Measurements from ENCODE around the gene MISP3. TPM values are rescaled to one million over a fixed set of nuclear protein-coding genes. Genes with fewer than 3 reads are reported as not detected.

MISP3 gene
- total RNA-seq, 4 donors from 2014 or later = 1.6 to 3.0 (median 2.8) TPM; not detected in 1

DNA sequence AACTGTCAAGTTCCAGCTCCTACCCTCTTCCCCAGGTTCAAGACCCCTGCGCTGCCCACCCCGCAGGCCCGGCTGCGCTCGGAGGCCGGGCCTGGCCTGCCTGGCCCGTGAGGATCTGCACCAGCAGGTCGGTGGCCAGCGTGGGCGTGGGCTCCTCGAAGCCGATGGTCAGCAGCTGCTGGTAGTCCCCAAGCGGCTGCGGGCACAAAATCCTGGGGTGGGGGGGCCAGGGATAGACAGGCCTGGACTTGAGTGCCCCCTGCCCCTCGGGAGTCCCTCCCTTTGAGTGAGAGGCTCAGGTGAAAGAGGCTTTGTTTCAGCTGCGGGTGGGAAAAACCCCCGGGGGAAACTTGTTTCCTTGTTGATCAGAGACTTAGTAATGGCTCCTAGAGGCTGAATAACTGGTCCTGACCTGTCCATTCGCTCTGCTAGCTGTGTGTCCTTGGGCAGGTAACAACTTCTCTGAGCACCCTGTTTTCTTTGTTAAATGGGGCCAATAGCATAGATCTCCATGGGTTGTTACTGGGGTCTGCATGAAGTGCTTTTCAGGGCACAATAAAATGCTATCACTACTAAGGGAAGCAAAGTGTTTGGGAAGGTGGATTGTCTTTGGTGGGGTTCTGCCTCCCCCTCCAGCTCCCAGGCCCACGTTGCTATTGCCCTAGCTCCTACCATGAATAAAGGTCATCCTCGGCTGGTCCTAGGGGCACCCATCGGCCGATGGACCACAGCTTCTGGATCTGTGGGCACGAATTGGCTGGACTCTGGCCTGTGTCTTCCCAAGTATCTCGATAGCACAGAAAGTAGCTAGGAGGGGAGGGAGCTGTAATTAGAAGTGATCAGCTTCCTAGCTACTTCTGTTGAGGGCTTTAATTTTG lies 9.4 kb downstream of the MISP3 start:
- TF ChIP-seq, protein P1, sequence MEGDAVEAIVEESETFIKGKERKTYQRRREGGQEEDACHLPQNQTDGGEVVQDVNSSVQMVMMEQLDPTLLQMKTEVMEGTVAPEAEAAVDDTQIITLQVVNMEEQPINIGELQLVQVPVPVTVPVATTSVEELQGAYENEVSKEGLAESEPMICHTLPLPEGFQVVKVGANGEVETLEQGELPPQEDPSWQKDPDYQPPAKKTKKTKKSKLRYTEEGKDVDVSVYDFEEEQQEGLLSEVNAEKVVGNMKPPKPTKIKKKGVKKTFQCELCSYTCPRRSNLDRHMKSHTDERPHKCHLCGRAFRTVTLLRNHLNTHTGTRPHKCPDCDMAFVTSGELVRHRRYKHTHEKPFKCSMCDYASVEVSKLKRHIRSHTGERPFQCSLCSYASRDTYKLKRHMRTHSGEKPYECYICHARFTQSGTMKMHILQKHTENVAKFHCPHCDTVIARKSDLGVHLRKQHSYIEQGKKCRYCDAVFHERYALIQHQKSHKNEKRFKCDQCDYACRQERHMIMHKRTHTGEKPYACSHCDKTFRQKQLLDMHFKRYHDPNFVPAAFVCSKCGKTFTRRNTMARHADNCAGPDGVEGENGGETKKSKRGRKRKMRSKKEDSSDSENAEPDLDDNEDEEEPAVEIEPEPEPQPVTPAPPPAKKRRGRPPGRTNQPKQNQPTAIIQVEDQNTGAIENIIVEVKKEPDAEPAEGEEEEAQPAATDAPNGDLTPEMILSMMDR (IDR thresholded peaks at IDR 0.05) = no peak
- DNase-seq (ENCODE audit: low spot score) (no peak), ATAC-seq (ENCODE audit: low FRiP score) (peak; percentile 40)

DNA sequence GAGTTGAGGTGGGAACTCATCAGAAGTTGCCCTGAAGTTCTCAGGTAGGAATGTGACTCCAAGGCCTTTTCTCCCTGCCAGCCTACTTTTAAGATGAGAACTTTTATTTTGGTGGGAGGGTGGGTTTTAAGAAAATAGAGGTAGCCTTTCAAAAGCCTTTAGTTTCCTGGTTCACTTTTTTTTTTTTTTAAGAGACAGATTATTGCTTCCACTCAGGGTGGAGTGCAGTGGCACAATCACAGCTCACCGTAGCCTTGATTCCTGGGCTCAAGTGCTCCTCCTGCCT lies 10.0 kb downstream of the MISP3 start:
- ATAC-seq (ENCODE audit: low FRiP score) (no peak), DNase-seq (ENCODE audit: low spot score) (no peak)
- TF ChIP-seq, protein P1 (IDR thresholded peaks at IDR 0.05) = no peak

DNA sequence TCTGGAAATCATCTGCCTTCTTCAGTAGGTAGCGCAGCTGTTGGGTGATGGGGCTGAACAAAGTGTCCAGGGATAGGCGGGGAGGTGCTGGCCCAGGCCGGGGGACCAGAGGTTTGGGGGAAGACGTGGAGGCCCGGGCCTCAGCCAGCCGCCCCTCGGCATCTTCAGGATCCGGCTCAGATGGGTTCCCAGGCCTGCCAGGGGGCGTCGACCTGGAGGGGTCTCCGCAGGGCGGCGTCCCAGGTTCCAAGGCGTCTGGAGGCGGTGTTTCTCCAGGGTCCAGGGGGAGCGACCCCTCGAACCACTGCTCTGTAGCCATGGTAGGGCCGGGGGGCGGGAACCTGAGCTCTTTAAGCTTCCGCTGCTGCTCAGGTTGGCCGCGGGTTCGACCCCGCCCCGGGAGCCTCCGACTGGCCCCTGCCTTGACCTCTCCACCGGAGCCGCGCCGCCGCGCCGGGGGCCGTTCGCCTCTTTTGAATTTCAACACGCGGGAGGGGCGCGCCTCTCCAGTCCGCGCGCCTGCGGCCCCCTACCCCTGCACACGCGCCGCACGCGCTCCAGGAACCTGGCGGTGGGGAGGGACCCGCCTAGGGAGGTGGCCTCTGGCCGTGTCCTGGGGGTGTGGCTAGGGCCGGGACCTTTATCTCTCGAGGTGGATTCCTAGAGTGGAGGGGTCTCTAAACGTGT lies 12.9 kb downstream of the MISP3 start, which contains the start of gene C19orf67:
Gene C19orf67, minus strand, starts transcription at position 475 of the 687 bp plus-strand sequence. Its CDS starts 156 bp downstream, at position 319.
- no peak for ATAC-seq (ENCODE audit: low FRiP score)
- TF ChIP-seq, protein P1 (IDR thresholded peaks at IDR 0.05) = no peak

DNA sequence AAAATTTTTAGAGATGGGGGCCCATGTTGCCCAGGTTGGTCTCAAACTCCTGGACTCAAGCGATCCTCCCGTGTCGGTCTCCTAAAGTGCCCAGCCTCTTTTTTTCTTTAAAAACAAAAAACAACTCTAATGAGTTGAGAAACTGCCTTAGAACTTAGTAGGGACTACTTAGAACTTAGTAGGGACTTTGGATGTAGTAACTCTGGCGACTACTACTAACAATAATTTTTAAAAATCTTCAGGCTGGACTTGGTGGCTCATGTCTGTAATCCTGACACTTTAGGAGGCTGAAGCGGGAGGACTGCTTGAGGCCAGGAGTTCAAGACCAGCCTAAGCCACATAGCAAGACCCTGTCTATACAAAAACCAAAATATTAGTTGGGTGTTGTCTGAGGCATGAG lies 13.5 kb downstream of the MISP3 start:
- DNase-seq (ENCODE audit: low spot score) = no peak
- TF ChIP-seq, protein P1 (IDR thresholded peaks at IDR 0.05) = no peak
- ATAC-seq (ENCODE audit: low FRiP score) = no peak

More for the DNA sequence above, 12.9 kb downstream of the MISP3 start, which contains the start of gene C19orf67:
- DNase-seq (ENCODE audit: low spot score) = no peak

DNA sequence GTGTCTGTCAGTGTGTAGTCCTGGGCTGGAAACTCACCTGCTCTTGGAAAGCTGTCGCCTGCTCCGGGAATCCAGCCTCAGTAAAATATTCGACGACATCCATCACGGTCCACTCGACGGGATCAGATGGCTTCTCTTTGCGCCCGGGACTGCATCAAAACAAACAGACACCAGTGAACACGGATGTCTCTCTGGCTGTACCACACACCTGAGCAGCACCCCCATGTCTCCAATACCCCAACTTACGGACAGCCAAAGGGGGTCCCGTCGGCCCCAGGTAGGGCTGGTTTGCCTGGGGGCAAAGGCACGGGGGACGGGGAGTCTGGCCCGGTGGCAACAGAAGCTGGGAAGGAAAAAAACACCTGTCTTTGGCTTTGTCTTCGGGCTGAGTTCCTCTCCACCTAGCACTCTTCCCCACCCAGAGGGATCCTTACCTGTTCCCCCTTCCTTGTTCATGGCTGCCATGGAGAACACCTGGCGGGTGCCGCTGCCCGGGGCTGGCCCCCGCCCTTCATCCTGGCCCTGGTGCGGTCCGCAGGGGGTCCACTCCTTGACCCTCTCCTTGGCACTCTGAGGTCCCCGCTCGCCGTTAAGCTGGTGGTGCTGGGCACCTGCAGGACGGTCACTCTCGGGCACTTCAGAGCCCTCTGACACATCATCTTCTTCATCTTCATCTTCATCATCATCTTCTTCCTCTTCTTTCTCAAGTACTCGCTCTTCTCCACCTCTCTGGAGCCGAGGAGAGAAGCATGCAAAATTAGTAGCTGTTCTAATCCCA lies 16.2 kb downstream of the MISP3 start:
- TF ChIP-seq, protein P1 (IDR thresholded peaks at IDR 0.05) = no peak
- DNase-seq (ENCODE audit: low spot score) (no peak), ATAC-seq (ENCODE audit: low FRiP score) (no peak)

DNA sequence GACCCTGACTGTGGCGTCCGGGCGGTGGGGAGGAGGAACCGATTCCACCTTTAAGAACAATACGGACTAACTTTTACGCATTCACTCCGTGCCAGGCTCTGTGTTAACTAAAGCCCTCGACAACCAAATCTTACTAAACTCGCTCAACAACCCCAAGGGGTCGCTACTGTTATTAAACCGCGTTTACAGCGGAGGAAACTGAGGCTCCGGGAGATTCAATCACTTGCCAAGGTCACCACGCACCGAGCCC lies 16.8 kb downstream of the MISP3 start:
- ATAC-seq (ENCODE audit: low FRiP score) = no peak
- DNase-seq (ENCODE audit: low spot score) = no peak
- TF ChIP-seq, protein P1 (IDR thresholded peaks at IDR 0.05) = no peak
